Bronchial smooth muscle cell (primary cell): ENCODE data around the gene ZNF326. TPM values are rescaled to one million over a fixed set of nuclear protein-coding genes. Genes with fewer than 3 reads are reported as not detected.

Source experiments
- total RNA-seq: library from RNA; depleted of rRNA; stranded (reverse); fragments of >200 nt; gene quantifications from 2 replicates; pipeline ENCODE4 v1.2.1, GENCODE V29; 2014

Gene ZNF326
- 5.3 and 6.1 TPM in 2 replicates for total RNA-seq

GRCh38 chr1:89994805-89995597 is at the start of gene ZNF326:
Gene ZNF326 (plus strand): TSS chr1:89995110. CDS start chr1:89995258, 148 bp downstream.

Other genes with a start within 250 kb of the ZNF326 start
- 10.2 and 15.1 TPM in 2 replicates for gene LRRC8D, start 174.1 kb upstream of the ZNF326 start, total RNA-seq